SH-SY5Y (cell line): ENCODE results near the gene LPCAT1.

Experiments
- GATA2 ChIP-seq: IDR thresholded peaks from 2 replicates; pipeline ENCODE4 v1.6.1; 2011; ENCODE audit warnings: mild to moderate bottlenecking, low read depth, low read length
- GATA3 ChIP-seq: IDR thresholded peaks from 2 replicates; pipeline ENCODE4 v1.6.1; 2011; ENCODE audit warnings: low read depth, mild to moderate bottlenecking, low read length, moderate library complexity

- TF ChIP-seq GATA2 (no peak), GATA3 (no peak)
Measured at GRCh38 chr5:1536322-1536845, 12.6 kb upstream of the LPCAT1 start.
